GM06990 (cell line): ENCODE data around the gene PKHD1.
A peak's percentile ranks its signal among the peaks of the same experiment; 100 is the strongest.

Experiments
- DNase-seq: peaks from one replicate; pipeline ENCODE4 v3.0.0-alpha.2; 2011; ENCODE audit not compliant: insufficient read length; ENCODE audit errors: extremely low read depth
- H3K27me3 ChIP-seq: replicated peaks from 2 replicates; pipeline ENCODE4 v1.6.0; 2011; ENCODE audit warnings: low read length; ENCODE audit not compliant: control insufficient read depth, insufficient read depth
- H3K36me3 ChIP-seq: 2 replicates; pipeline ENCODE4 v1.5.1; 2011; ENCODE audit warnings: low read length; ENCODE audit not compliant: control insufficient read depth, insufficient read depth
- H3K4me3 ChIP-seq: replicated peaks from 2 replicates; pipeline ENCODE4 v1.5.1; 2011; ENCODE audit warnings: low read depth, mild to moderate bottlenecking, control low read depth, low read length
- TF ChIP-seq, protein P1 (sequence below): IDR thresholded peaks from 2 replicates; pipeline ENCODE4 v1.5.1; 2011; ENCODE audit warnings: low read length, control low read depth, mild to moderate bottlenecking, inconsistent platforms; ENCODE audit not compliant: insufficient read depth, poor library complexity, severe bottlenecking

The PKHD1 gene

DNA sequence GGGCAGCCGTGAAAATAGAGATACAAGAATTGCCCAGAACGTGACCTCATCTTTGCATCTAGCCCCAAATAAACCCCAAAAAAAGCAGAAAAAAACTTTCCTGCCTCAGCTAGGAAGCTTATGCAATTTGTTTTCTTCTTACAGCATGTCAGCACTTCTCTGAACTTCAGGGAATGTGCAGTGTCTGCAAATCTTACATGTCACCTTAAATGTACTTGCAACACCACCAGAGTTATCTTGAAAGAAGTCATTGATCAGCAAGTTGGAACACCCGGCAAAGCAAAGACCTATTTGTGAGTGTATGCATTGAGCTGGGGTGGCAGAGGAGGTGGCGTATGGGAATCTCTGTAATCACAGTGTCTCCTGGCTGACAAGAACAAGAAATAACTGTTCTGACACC is 123.4 kb downstream of the PKHD1 start:
- H3K27me3 ChIP-seq: no peaks in the 10 kb centered on the region
- DNase-seq: no peak
- TF ChIP-seq, protein P1, sequence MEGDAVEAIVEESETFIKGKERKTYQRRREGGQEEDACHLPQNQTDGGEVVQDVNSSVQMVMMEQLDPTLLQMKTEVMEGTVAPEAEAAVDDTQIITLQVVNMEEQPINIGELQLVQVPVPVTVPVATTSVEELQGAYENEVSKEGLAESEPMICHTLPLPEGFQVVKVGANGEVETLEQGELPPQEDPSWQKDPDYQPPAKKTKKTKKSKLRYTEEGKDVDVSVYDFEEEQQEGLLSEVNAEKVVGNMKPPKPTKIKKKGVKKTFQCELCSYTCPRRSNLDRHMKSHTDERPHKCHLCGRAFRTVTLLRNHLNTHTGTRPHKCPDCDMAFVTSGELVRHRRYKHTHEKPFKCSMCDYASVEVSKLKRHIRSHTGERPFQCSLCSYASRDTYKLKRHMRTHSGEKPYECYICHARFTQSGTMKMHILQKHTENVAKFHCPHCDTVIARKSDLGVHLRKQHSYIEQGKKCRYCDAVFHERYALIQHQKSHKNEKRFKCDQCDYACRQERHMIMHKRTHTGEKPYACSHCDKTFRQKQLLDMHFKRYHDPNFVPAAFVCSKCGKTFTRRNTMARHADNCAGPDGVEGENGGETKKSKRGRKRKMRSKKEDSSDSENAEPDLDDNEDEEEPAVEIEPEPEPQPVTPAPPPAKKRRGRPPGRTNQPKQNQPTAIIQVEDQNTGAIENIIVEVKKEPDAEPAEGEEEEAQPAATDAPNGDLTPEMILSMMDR: no peak
- no peaks in the 10 kb centered on the region for H3K36me3 ChIP-seq
- H3K4me3 ChIP-seq: no peak overlapping the region

DNA sequence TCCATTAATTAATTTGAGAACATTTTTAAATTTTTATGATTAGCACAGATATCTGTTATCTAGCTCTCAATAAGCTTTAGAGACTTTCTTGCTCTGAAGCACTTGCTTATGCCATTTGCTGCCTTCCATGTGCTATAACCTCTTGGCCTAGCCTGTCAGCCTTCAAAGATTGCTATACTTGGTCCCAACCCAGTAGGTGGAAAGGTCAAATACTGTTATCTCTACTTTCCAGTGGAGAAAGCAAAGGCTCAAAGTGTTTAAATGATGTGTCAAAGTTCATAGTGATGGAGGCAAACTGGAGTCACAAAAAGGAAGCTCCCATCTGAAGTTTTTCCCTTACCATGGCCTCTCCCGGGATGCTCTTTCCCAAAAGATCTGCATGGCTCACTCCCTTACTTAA is 125.1 kb downstream of the PKHD1 start:
- Histone ChIP-seq H3K4me3 (no peak overlapping the region), H3K36me3 (no peaks in the 10 kb centered on the region), H3K27me3 (no peaks in the 10 kb centered on the region)
- DNase-seq: no peak
- TF ChIP-seq, protein P1: no peak

GRCh38 chr6:51960419-51960818 is 127.0 kb downstream of the PKHD1 start:
- Histone ChIP-seq H3K27me3 (no peaks in the 10 kb centered on the region), H3K36me3 (no peaks in the 10 kb centered on the region), H3K4me3 (no peak overlapping the region)
- no peak for DNase-seq
- TF ChIP-seq, protein P1: no peak

- TF ChIP-seq, protein P1: peak; percentile 78
- H3K36me3 ChIP-seq: no peaks in the 10 kb centered on the region
- DNase-seq: peak; percentile 24
- no peak overlapping the region for H3K4me3 ChIP-seq
- H3K27me3 ChIP-seq: no peaks in the 10 kb centered on the region
Observed at GRCh38 chr6:51959744-51960383, 127.5 kb downstream of the PKHD1 start.

DNA sequence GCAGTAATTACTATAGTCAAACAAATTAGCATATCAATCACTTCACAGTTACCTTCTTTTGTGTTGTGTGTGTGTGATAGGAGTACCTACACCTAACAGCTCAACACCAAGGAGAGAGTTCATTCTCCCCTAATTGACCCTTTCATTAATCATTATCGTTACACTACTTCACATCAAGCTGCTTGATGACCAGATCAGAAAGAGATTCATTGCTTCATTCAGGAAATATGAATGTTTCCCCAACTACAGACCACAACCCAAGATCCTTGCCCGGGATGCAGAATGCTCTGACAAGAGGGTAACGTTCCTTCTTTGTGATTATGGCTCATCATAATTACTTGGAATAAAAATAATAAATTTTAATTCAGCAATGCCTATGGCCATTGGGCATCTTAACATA is 132.7 kb downstream of the PKHD1 start:
- TF ChIP-seq, protein P1: no peak
- Histone ChIP-seq H3K27me3 (no peaks in the 10 kb centered on the region), H3K4me3 (no peak overlapping the region), H3K36me3 (no peaks in the 10 kb centered on the region)
- DNase-seq: no peak

DNA sequence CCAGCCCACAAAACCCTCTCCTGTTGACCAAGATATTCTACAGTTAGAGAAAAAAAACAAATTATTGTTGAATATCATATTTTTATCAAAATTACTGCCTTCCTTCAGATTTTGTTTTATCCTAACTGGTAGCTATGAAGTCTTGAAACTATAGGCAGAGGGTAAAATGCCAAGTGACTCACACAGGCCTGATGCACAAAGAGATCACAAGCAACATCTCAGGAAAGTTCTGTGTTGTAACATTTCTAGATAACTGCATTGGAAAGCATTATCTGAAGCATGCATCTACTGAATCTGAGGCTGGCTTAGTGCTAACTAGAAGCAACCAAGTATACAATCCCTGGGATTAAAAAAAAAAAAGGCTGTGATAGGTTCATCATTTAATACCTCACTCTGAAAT is 134.2 kb downstream of the PKHD1 start:
- Histone ChIP-seq H3K27me3 (no peaks in the 10 kb centered on the region), H3K36me3 (no peaks in the 10 kb centered on the region), H3K4me3 (no peak overlapping the region)
- TF ChIP-seq, protein P1: no peak
- no peak for DNase-seq
